IMR-90 (cell line): ENCODE results near the gene ZNF207.

Source experiments
- BHLHE40 ChIP-seq: fragments of 150-350 bp; IDR thresholded peaks from 2 replicates; pipeline ENCODE4 v1.6.1; 2016; ENCODE audit warnings: mild to moderate bottlenecking, low read depth, low read length
- RAD21 ChIP-seq: IDR thresholded peaks from 2 replicates; pipeline ENCODE4 v1.6.1; 2012; ENCODE audit warnings: low read length, improper control_type of control experiment
- TF ChIP-seq, protein P1 (sequence below): conservative IDR thresholded peaks from 2 replicates; pipeline ENCODE4 v1.5.1; 2012; ENCODE audit warnings: mild to moderate bottlenecking, low read depth, low read length, improper control_type of control experiment

DNA sequence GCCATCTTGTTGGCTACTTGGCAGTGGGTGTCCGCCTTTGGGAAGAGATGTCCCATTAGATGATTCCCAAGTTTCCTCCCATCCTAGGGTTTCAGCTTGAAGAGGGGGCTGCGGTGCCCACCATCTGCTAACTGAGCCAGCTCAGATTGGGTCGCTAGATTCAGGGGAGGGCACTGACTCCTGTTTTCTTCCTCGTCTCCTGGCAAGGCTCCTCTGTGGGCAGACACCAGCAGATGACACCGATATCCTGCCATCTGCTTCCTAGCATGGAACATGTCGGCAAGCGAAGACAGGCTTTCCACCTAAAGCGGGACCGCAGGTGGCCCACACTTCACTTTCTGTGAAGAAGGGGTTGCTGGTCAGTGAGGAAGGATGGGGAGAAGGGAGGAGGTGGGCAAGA lies 35.3 kb upstream of the ZNF207 start:
- TF ChIP-seq, protein P1, sequence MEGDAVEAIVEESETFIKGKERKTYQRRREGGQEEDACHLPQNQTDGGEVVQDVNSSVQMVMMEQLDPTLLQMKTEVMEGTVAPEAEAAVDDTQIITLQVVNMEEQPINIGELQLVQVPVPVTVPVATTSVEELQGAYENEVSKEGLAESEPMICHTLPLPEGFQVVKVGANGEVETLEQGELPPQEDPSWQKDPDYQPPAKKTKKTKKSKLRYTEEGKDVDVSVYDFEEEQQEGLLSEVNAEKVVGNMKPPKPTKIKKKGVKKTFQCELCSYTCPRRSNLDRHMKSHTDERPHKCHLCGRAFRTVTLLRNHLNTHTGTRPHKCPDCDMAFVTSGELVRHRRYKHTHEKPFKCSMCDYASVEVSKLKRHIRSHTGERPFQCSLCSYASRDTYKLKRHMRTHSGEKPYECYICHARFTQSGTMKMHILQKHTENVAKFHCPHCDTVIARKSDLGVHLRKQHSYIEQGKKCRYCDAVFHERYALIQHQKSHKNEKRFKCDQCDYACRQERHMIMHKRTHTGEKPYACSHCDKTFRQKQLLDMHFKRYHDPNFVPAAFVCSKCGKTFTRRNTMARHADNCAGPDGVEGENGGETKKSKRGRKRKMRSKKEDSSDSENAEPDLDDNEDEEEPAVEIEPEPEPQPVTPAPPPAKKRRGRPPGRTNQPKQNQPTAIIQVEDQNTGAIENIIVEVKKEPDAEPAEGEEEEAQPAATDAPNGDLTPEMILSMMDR = no peak
- TF ChIP-seq BHLHE40 = no peak
- no peak for TF ChIP-seq RAD21
